Activated CD8-positive, alpha-beta memory T cell treated with anti-CD3 and anti-CD28 coated beads, Interleukin-2, amount 10 ng/mL, durations not matched to agents 7 days and 5 days (primary cell): ENCODE measurements around the gene GGTLC2. TPM values are rescaled to one million over a fixed set of nuclear protein-coding genes. Genes with fewer than 3 reads are reported as not detected.
A peak's percentile ranks its signal among the peaks of the same experiment; 100 is the strongest.
"Not testable (repeated sequence)": the region's sequence is repeated elsewhere in the genome, so short reads cannot be mapped to it uniquely, and the experiment has no call there.

ENCODE experiments used
- ATAC-seq: fragments of 150-1000 bp; cut with Tn5 transposase; one replicate; pipeline ENCODE4 v1.10.0; 2021; ENCODE audit warnings: moderate library complexity
- CTCF ChIA-PET: fragments of 350-600 bp; sonication (Branson Sonifier 250); formaldehyde crosslinking; loops from one replicate; lab custom pipeline; 2021; ENCODE audit warnings: antibody characterized with exemption; lab: Charles Lee
- DNase-seq: peaks from one replicate; pipeline ENCODE4 v3.0.0-alpha.2; 2020
- H3K27ac Mint-ChIP-seq: one replicate; pipeline ENCODE4 v1.8.0; 2021; ENCODE audit warnings: mild to moderate bottlenecking, mixed read lengths
- H3K27me3 Mint-ChIP-seq: one replicate; pipeline ENCODE4 v1.8.0; 2021; ENCODE audit warnings: mixed read lengths
- H3K36me3 Mint-ChIP-seq: one replicate; pipeline ENCODE4 v1.8.0; 2021; ENCODE audit warnings: mild to moderate bottlenecking, mixed read lengths
- H3K4me1 Mint-ChIP-seq: one replicate; pipeline ENCODE4 v1.8.0; 2021; ENCODE audit warnings: mixed read lengths
- H3K4me3 Mint-ChIP-seq: one replicate; pipeline ENCODE4 v1.8.0; 2021; ENCODE audit warnings: mild to moderate bottlenecking, moderate library complexity, mixed read lengths
- H3K9me3 Mint-ChIP-seq: one replicate; pipeline ENCODE4 v1.8.0; 2022; ENCODE audit warnings: low read depth, mixed read lengths
- total RNA-seq, 2 experiments: library from RNA; stranded (reverse); gene quantifications; one replicate each; pipeline ENCODE4 v1.2.3, GENCODE V29; 2021

The GGTLC2 gene
- total RNA-seq, result not detected

DNA sequence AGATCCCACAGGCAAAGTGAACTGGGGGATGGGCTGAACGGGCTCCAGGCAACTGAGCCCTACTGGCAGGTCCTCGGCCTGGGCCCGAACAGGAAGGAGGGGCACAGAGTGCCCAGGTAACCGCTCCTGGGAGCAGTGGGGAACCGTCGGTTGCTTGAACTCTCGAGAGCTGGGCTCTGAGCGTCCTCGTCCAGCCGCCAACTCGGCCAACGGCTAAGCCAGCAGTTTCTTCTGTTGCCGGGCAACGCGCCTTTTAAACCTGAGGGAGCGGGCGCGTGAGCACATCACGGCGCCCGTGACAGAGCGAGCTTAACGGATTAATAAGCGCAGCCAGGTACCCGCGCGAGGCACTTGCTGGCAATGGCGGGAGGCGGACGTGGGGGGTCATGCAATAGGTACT lies at the start of gene GGTLC2:
Gene GGTLC2 (plus strand): TSS at position 301 of the 400 bp plus-strand sequence. CDS start 1,732 bp downstream, outside the sequence.
- DNase-seq, ATAC-seq, H3K4me1 Mint-ChIP-seq, H3K4me3 Mint-ChIP-seq, H3K27ac Mint-ChIP-seq, H3K9me3 Mint-ChIP-seq, H3K27me3 Mint-ChIP-seq, H3K36me3 Mint-ChIP-seq, CTCF ChIA-PET: not testable (repeated sequence)

DNA sequence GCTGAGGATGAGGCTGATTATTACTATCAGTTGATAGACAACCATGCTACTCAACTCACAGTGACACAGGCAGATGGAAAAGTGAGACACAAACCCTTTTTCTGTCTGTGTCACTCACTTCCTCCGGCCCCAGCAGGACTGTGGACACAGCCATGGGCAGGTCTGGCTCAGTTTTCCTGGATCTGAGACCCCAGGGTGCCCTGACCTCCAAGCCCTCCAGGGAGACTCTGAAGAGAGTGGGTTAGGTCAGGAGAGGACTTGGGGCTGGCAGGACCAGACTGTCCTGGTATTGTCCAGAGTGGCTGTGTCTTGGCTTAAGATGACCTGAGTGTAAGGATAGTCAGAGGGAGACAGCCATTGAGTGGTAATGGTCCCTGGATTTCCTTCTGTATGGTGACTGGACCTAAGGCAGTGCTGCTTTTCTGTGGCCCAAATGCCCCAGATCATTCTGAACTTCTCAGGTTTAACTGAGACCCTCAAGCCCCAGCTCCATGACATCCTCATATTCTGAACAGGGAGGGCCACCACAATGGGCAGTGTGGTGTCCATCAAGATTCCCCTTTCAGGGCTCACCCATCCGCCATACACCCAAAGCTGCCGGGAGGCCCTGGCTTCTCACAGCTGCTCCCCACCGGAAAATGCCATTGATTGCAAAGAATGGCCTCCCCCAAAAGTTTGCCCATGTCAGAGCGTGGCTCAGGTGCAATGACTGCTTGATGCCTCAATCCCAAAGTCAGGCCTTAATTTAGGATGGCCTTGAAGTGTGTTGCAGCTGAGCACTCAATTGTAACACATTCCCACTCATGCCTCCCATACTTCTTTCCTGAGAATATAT lies 49.2 kb upstream of the GGTLC2 start:
- ATAC-seq, result no peak
- CTCF ChIA-PET, result interaction anchor here (1.4 kb wide), 1 partner anchor 9 kb away, joined by 3 read pairs; no protein-coding TSS in a partner anchor
- Mint-ChIP-seq H3K4me3 (no peak overlapping the region), H3K9me3 (no peaks in the 10 kb centered on the region), H3K36me3 (no peaks in the 10 kb centered on the region), H3K4me1 (no peaks in the 10 kb centered on the region), H3K27me3 (peaks cover 15% of the 10 kb centered on the region), H3K27ac (no peak overlapping the region)
- no peak for DNase-seq

DNA sequence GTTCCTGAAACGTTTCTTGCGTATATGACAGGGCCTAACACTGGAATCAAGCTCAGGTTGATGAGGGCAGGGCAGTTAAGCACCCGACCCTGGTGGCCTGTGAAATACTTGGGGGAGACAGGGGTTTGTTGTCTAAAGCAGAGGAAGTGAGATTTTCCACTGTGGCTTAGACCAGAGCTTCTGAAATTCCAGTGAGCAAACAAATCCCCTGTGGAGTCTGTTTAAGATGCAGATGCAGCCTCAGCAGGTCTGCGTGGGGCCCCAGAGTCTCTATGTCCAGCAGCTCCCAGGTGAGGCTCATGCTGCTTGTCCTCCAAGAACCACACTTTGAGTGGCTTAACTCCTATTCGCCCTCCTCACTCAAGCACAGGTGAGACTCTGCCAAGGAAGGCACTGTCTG lies 46.3 kb upstream of the GGTLC2 start:
- Mint-ChIP-seq H3K27me3 (peaks cover 10% of the 10 kb centered on the region), H3K36me3 (no peaks in the 10 kb centered on the region), H3K27ac (no peak overlapping the region), H3K9me3 (no peaks in the 10 kb centered on the region), H3K4me3 (no peak overlapping the region), H3K4me1 (no peaks in the 10 kb centered on the region)
- CTCF ChIA-PET, result interaction anchor here (1.4 to 2.6 kb wide), 2 partner anchors 8 to 11 kb away, joined by 5 to 18 read pairs; no protein-coding TSS in a partner anchor
- DNase-seq (no peak), ATAC-seq (no peak)

DNA sequence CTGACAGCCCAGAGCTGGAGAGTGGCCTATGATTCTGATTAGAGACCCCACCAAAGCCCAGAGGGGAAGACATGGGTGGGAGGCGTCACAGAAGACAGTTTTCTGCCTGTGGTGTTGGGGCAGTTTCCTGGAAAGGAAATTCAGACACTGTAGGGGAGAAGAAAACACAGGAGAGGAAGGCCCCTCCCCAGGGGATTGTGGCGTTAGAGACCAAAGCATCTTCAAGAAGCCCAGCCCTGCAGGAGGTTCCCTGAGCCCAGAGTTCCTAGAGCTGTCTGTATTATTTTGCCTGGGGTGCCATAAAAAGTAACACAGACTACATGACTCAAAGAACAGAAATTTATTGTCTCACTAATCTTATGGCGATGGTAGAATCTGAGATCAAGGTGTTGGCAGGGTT lies 45.2 kb upstream of the GGTLC2 start:
- no peaks in the 10 kb centered on the region for H3K9me3 Mint-ChIP-seq
- no peaks in the 10 kb centered on the region for H3K4me1 Mint-ChIP-seq
- ATAC-seq, result no peak
- H3K36me3 Mint-ChIP-seq, result no peaks in the 10 kb centered on the region
- CTCF ChIA-PET, result interaction anchor here (1.4 to 2.6 kb wide), 2 partner anchors 9 to 12 kb away, joined by 5 to 18 read pairs; no protein-coding TSS in a partner anchor
- DNase-seq, result no peak
- no peak overlapping the region for H3K27ac Mint-ChIP-seq
- peaks cover 10% of the 10 kb centered on the region for H3K27me3 Mint-ChIP-seq
- H3K4me3 Mint-ChIP-seq, result no peak overlapping the region

DNA sequence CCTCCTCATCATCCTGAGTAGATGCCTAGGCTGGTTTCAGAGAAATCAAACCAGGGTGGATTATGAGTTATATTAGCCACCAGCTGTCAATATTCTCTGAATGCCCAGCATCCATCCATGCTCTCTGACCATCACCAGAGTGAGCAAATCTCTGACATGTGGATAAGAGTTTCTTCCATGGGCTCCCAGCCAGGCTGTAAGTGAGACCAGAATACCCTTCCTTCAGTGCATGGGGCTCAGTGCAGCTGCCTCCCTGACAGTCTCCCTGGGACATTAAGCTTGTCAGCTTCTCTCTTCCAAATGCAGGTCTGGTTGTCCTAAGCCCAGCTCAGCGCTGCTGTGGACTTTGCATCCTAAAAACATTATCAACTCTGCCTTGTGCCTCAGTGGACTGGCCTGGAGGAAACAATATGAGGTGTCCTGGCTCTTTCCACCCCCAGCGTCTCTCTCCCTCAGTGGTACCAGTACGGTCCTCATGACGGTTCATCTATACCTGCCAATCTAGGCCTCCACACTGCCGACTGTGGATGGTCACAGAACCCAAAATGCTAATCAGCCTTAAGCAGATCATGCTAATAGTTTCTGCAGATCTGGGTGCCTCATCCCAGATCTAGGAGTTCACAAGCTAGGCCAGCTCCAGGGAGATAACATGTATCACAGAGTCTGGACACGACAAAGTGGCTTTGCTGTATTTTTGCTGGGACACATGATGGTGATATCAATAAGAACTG lies 43.7 kb upstream of the GGTLC2 start:
- no peaks in the 10 kb centered on the region for H3K4me1 Mint-ChIP-seq
- H3K9me3 Mint-ChIP-seq, result no peaks in the 10 kb centered on the region
- H3K36me3 Mint-ChIP-seq, result no peaks in the 10 kb centered on the region
- no peak for ATAC-seq
- no peak overlapping the region for H3K4me3 Mint-ChIP-seq
- no peak overlapping the region for H3K27ac Mint-ChIP-seq
- no peak for DNase-seq
- peaks cover 10% of the 10 kb centered on the region for H3K27me3 Mint-ChIP-seq
- CTCF ChIA-PET, result interaction anchor here (1.2 to 1.6 kb wide), 2 partner anchors 11 to 109 kb away, joined by 3 to 4 read pairs; no protein-coding TSS in a partner anchor

DNA sequence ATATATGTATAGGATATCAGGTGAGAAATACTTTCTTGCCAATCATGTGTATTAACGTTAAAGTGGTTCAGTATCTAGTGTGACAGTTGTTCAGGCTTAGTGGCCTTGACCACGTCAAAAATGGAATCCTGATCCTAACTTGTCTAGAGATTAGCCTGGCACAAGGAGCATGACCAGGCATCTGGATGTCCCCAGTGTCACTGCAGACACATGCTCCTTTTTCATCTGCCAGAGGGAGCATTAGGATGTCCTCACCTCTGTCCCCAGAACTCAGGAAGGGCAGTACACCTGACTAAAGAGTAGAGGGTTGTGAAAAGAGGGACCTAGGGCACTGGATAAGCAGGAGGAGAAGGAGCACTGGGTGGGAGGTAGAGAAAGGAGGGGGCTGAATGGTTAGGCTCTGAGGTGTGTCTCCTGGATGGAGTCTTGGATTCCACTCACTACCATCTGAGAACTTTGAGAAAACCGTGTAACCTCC lies 40.9 kb upstream of the GGTLC2 start:
- no peaks in the 10 kb centered on the region for H3K4me1 Mint-ChIP-seq
- H3K9me3 Mint-ChIP-seq, result no peaks in the 10 kb centered on the region
- DNase-seq, result no peak
- no peak for ATAC-seq
- no peak overlapping the region for H3K4me3 Mint-ChIP-seq
- CTCF ChIA-PET, result no interaction called here
- H3K36me3 Mint-ChIP-seq, result no peaks in the 10 kb centered on the region
- H3K27me3 Mint-ChIP-seq, result peaks cover 5% of the 10 kb centered on the region
- H3K27ac Mint-ChIP-seq, result no peak overlapping the region

DNA sequence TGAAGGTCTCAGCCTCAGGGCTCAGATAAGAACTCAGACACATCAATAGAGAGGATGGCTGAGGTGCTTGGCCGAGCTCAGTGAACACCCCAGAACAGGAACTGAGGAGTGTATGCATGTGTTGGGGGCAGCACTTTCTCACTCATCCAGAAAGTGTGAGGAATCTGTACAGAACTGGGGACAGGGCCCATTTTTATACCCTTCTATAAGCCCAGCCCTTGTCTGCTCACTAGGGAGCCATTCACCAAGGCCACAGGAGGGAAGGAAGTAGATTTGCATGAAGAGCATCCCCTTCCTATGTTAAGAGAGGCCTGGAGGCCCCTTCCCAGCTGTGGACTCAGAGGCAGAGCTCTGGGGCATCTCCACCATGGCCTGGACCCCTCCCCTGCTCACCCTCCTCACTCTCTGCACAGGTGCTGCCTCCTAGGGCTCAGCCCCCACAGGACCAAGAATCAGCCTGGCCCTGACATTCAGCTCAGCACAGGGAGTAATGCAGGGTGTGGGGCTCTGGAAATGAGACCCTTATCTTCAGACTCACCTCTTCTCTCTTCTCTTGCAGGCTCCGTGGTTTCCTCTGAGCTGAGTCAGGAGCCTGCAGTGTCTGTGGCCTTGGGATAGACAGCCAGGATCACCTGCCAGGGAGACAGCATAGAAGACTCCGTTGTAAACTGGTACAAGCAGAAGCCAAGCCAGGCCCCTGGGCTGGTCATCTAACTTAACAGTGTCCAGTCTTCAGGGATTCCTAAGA lies 39.9 kb upstream of the GGTLC2 start:
- CTCF ChIA-PET, result no interaction called here
- no peak for DNase-seq
- H3K4me1 Mint-ChIP-seq, result no peaks in the 10 kb centered on the region
- ATAC-seq, result no peak
- no peaks in the 10 kb centered on the region for H3K9me3 Mint-ChIP-seq
- no peaks in the 10 kb centered on the region for H3K36me3 Mint-ChIP-seq
- no peak overlapping the region for H3K4me3 Mint-ChIP-seq
- H3K27me3 Mint-ChIP-seq, result peaks cover 9% of the 10 kb centered on the region
- no peak overlapping the region for H3K27ac Mint-ChIP-seq

DNA sequence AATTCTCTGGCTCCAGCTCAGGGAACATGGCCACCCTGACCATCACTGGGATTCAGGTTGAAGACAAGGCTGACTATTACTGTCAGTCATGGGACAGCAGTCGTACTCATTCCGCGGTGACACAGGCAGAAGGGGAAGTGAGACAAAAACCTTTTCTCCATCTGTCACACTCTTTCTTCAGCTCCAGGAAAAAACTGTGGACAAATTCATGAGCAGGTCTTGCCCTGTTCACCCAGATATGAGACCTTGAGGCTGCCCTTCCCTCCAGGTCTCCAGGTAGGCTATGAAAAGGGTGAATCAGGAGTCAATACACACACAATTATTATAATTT lies 39.4 kb upstream of the GGTLC2 start:
- Mint-ChIP-seq H3K9me3 (no peaks in the 10 kb centered on the region), H3K4me3 (no peak overlapping the region), H3K27ac (no peak overlapping the region), H3K4me1 (no peaks in the 10 kb centered on the region), H3K27me3 (peaks cover 9% of the 10 kb centered on the region), H3K36me3 (no peaks in the 10 kb centered on the region)
- CTCF ChIA-PET, result no interaction called here
- ATAC-seq, result no peak
- DNase-seq, result no peak

DNA sequence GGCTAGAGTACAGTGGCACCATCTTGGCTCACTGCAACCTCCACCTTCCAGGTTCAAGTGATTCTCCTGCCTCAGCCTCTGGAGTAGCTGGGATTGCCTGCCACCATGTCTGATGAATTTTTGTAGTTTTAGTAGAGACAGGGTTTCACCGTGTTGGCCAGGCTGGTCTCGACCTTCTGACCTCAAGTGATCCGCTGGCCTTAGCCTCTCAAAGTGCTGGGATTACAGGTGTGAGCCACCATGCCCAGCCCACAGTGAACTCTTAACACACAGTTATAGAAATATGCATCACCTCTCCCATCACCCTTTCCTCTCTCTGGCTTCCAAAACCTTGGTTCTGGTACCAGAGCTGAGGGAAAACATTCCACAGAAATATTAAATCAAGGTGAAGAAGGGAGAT lies 36.4 kb upstream of the GGTLC2 start:
- H3K4me3 Mint-ChIP-seq, H3K36me3 Mint-ChIP-seq, DNase-seq, H3K4me1 Mint-ChIP-seq, H3K9me3 Mint-ChIP-seq, CTCF ChIA-PET, H3K27ac Mint-ChIP-seq, ATAC-seq: not testable (repeated sequence)
- peaks cover 12% of the 10 kb centered on the region for H3K27me3 Mint-ChIP-seq

DNA sequence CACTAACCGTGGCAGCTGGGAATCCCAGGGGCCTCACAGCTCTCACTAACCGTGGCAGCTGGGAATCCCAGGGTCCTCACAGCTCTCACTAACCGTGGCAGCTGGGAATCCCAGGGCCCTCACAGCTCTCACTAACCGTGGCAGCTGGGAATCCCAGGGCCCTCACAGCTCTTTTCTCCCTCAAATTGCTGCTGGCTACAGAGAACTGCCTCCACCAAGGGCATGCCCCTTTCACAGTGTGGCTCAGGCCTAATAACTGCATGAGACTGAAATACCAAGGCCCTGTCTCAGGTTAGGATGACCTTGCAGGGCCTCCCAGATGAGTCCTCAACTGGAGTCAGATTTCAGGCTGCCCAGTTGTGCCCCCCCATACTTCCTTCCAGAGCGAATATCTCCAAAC lies 35.1 kb upstream of the GGTLC2 start:
- H3K4me1 Mint-ChIP-seq, result no peaks in the 10 kb centered on the region
- H3K27me3 Mint-ChIP-seq, result peaks cover 12% of the 10 kb centered on the region
- CTCF ChIA-PET, result no interaction called here
- no peaks in the 10 kb centered on the region for H3K9me3 Mint-ChIP-seq
- no peaks in the 10 kb centered on the region for H3K36me3 Mint-ChIP-seq
- ATAC-seq (no peak), DNase-seq (no peak)
- H3K27ac Mint-ChIP-seq, result no peak overlapping the region
- H3K4me3 Mint-ChIP-seq, result no peak overlapping the region

DNA sequence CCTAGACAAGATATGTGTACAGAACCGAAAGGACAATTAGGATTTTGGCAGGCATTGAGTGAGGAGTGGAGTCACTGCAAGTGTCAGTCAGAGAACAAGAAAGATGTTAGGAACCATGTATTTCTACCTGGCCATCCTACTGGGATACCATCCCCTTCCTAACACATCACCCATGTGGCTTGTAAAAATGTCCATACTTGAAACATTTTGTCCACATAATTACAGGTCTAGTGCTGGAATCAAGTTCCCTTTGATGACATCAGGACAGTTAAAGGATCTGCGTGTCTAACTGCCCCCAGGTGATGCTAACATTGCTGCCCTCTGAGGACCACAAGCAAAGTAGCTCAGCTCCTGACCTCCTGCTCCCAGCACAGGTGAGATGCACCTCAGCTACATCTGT lies 31.9 kb upstream of the GGTLC2 start:
- Mint-ChIP-seq H3K4me3 (no peak overlapping the region), H3K4me1 (peaks cover 10% of the 10 kb centered on the region), H3K36me3 (no peaks in the 10 kb centered on the region), H3K9me3 (no peaks in the 10 kb centered on the region), H3K27me3 (peaks cover 12% of the 10 kb centered on the region), H3K27ac (no peak overlapping the region)
- DNase-seq (no peak), ATAC-seq (no peak)
- CTCF ChIA-PET, result no interaction called here

DNA sequence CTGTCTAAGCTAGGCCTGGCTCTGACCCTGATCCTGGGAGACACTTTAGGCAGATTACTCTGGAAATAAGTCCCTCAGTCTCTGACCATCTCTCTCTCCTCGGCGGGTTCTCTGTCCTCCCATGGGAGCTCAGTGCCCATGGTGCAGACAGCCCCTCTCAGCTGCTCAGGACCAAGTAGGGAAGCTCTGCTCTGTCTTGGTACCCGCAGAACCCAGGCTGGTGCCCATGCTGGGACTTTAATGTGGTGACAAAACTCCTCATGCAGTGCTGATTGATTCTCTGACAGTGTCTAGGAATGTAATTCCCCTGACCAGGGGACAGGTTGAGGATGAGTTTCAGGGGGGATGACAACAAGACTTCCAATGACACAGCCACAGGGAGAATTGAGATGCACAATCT lies 30.3 kb upstream of the GGTLC2 start:
- H3K4me3 Mint-ChIP-seq, result no peak overlapping the region
- H3K4me1 Mint-ChIP-seq, result peaks cover 10% of the 10 kb centered on the region
- DNase-seq, result no peak
- ATAC-seq, result no peak
- no peak overlapping the region for H3K27ac Mint-ChIP-seq
- H3K36me3 Mint-ChIP-seq, result no peaks in the 10 kb centered on the region
- H3K27me3 Mint-ChIP-seq, result peaks cover 8% of the 10 kb centered on the region
- CTCF ChIA-PET, result no interaction called here
- no peaks in the 10 kb centered on the region for H3K9me3 Mint-ChIP-seq

DNA sequence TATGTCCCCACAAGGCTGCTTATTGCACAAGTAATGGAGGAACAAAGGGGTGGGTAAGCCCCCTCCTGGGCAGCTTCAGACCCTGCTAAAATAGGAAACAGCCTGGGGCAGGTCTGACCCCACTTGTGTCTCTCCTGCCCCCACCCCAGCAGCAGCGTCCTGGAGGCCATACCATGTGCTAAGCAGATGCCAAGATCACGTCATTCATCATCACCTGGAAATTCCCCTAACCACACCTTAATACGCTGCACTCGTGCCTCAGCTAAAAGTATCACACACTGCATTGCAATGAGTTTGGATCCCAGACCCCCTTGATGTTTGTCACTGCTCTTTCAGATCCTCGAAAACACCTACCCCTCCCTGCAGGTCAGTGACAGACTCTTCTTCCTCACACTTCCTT lies 27.8 kb upstream of the GGTLC2 start:
- no peaks in the 10 kb centered on the region for H3K36me3 Mint-ChIP-seq
- no peak for DNase-seq
- peaks cover 10% of the 10 kb centered on the region for H3K4me1 Mint-ChIP-seq
- H3K4me3 Mint-ChIP-seq, result no peak overlapping the region
- H3K27ac Mint-ChIP-seq, result no peak overlapping the region
- no peaks in the 10 kb centered on the region for H3K9me3 Mint-ChIP-seq
- CTCF ChIA-PET, result interaction anchor here (0.6 to 1.6 kb wide), 5 partner anchors 10 to 197 kb away, joined by 3 to 8 read pairs (median 3); no protein-coding TSS in a partner anchor
- peaks cover 2% of the 10 kb centered on the region for H3K27me3 Mint-ChIP-seq
- peak; percentile 33 for ATAC-seq
